Astrocyte (in vitro differentiated cells and primary cell): ENCODE results near the gene DQX1.

Experiments used
- CTCF ChIP-seq: IDR thresholded peaks from 2 replicates; pipeline ENCODE4 v1.5.1; 2011; ENCODE audit warnings: low read depth, mild to moderate bottlenecking, inconsistent platforms, low read length, moderate library complexity; ENCODE audit not compliant: insufficient read depth
- EZH2 ChIP-seq: IDR thresholded peaks from 2 replicates; pipeline ENCODE4 v1.6.1; 2012; ENCODE audit warnings: mild to moderate bottlenecking, low read length, inconsistent platforms; ENCODE audit not compliant: insufficient read depth

GRCh38 chr2:74522516-74522915, 3.5 kb downstream of the DQX1 start:
- TF ChIP-seq CTCF, result no peak
- TF ChIP-seq EZH2, result no peak
